Measurements from ENCODE around the gene RASD2.

GRCh38 chr22:35581023-35581413 lies 40.4 kb downstream of the RASD2 start:
- TF ChIP-seq CTCF (IDR thresholded peaks at IDR 0.05; ENCODE audit: low read depth, low read length) (no peak), POLR2A (IDR thresholded peaks at IDR 0.05; ENCODE audit: extremely low read depth, insufficient read length) (no peak), MYC (IDR thresholded peaks at IDR 0.05; ENCODE audit: low read depth, low read length) (no peak)

Data from NB4 (cell line).